ENCODE results near the gene CASR.
"Not testable (repeated sequence)": the region's sequence is repeated elsewhere in the genome, so short reads cannot be mapped to it uniquely, and the experiment has no call there.

CASR gene

DNA sequence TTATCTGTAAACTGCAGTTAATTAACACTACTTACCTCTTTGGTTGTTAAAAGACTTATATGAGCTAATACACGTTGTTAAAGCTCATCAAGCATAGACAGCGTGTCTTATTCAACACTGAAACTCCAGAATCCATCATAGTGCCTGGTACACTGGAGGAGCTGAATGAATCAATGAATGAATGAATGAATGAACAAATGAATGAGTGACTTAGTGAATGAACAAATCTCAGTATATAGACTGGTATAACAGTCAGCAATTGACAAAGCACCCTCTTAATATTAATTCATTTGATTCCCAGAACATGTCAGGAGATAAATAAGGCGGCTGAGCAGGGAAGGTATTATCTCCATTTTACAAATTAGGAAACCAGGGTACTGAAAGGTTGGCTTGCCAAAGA is 7.1 kb downstream of the CASR start:
- Mint-ChIP-seq H3K36me3 (no peaks in the 10 kb centered on the region), H3K9me3 (no peaks in the 10 kb centered on the region), H3K4me1 (no peaks in the 10 kb centered on the region), H3K27me3 (peaks cover 21% of the 10 kb centered on the region), H3K27ac (no peak overlapping the region), H3K4me3 (no peak overlapping the region)

DNA sequence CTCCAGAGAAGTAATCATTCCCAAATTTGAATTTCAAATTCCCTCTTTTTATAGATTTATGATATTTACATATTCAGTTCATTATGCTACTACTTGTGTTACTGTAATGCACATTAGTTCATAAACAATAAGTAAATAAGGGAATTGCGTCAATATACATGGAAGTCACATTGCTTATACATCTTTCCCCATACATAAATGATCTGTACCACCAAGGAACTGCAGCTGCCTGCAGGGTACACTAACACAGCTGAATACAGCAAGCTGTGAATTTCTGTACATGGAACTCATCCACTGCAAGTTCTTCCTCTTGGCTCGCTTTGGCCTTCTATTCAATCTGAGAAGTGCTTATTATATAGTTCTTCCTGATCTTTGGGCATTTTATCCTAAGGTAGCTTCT is 15.5 kb downstream of the CASR start:
- Mint-ChIP-seq H3K27ac (no peak overlapping the region), H3K9me3 (no peaks in the 10 kb centered on the region)

DNA sequence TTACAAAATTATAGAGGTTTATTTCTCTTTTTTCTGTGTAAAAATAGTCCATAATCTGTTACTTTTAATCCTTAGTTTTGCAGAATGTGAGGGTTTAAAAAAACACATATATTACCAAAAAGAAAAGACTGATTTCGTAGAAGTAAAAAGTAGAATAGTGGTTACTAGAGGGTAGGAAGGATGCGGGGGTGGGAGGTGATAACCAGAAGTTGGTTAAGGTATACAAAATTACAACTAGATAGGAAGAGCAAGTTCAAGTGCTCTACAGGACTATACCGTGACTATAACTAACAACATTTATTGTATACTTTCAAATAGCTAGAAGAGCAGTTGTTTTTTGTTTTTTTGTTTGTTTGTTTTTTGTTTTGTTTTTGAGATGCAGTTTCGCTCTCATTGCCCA is 16.1 kb downstream of the CASR start:
- Mint-ChIP-seq H3K27me3 (peaks cover 4% of the 10 kb centered on the region), H3K27ac (no peak overlapping the region), H3K4me1 (no peaks in the 10 kb centered on the region), H3K9me3 (no peaks in the 10 kb centered on the region), H3K36me3 (no peaks in the 10 kb centered on the region), H3K4me3 (no peak overlapping the region)

More for the DNA sequence above, 15.5 kb downstream of the CASR start:
- peaks cover 4% of the 10 kb centered on the region for H3K27me3 Mint-ChIP-seq
- no peaks in the 10 kb centered on the region for H3K36me3 Mint-ChIP-seq
- no peak overlapping the region for H3K4me3 Mint-ChIP-seq
- H3K4me1 Mint-ChIP-seq, result no peaks in the 10 kb centered on the region

DNA sequence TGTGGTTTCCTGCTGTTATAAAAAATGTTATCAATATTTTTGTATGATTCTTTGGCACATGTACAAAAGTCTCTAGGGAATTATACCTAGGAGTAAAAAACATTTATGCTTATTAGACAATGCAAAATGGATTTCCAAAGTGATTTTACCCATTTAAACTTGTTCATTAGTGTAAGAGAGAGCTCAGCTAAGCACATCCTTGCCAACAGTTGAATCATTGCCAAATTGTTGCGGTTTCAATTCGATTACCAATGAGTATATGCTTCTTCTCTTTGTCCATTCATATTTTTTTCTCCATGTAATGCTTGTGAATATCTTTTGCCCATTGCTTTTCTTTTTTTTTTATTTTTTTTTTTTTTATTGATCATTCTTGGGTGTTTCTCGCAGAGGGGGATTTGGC is 17.2 kb downstream of the CASR start:
- no peaks in the 10 kb centered on the region for H3K4me1 Mint-ChIP-seq
- H3K27ac Mint-ChIP-seq, result no peak overlapping the region
- H3K4me3 Mint-ChIP-seq, result no peak overlapping the region

DNA sequence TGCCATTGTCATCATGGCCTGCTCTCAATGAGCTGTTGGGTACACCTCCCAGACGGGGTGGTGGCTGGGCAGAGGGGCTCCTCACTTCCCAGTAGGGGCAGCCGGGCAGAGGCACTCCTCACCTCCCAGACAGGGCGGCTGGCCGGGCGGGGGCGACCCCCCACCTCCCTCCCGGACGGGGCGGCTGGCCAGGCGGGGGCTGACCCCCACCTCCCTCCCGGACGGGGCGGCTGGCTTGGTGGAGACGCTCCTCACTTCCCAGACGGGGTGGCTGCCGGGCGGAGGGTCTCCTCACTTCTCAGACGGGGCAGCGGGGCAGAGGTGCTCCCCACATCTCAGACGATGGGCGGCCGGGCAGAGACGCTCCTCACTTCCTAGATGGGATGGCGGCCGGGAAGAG is 18.0 kb downstream of the CASR start:
- not testable (repeated sequence) for H3K4me3 Mint-ChIP-seq, H3K27me3 Mint-ChIP-seq, H3K36me3 Mint-ChIP-seq, H3K9me3 Mint-ChIP-seq, H3K4me1 Mint-ChIP-seq, H3K27ac Mint-ChIP-seq

More for the DNA sequence above, 17.2 kb downstream of the CASR start:
- Mint-ChIP-seq H3K9me3 (no peaks in the 10 kb centered on the region), H3K36me3 (no peaks in the 10 kb centered on the region), H3K27me3 (peaks cover 4% of the 10 kb centered on the region)

DNA sequence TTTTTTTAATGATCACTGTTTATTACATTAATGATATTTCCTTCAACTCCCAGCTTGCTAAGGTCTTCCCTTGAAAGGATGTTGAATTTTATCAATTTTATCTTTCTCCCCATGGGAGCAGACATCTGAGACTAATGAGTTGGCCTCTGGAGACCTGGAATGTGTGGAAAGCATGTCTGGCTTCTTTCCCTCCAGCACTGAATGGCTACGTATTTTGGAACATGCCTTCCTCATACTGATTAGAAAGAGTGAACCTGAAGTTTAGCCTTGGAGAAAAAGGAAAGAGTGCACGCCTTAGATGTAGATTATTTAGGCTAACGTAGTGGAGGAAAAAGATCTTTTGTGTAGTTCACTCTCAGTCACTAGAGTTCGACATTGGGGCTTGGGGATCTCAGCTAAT is 25.1 kb downstream of the CASR start:
- H3K4me3 Mint-ChIP-seq, result no peak overlapping the region
- peaks cover 5% of the 10 kb centered on the region for H3K27me3 Mint-ChIP-seq
- H3K9me3 Mint-ChIP-seq, result no peaks in the 10 kb centered on the region
- H3K4me1 Mint-ChIP-seq, result no peaks in the 10 kb centered on the region
- H3K27ac Mint-ChIP-seq, result no peak overlapping the region
- no peaks in the 10 kb centered on the region for H3K36me3 Mint-ChIP-seq

DNA sequence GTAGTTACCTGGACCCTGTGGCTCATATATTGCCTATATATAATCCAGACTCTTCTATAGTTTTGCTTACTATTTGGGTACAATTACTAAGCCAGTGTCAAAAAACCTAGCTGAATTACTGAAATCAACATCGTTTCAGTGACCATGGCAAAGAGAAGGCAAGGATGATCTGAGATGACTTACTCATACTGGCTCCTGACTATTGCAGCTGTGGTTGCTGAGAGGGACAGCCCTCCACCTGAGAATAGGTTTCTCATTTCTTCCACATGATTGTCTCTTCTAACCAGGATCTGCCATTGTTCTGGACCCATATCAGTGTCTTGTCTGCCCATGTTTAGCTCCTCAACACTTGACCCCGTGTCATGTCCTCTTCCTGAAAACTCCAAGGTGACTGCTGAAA is 30.2 kb downstream of the CASR start:
- no peaks in the 10 kb centered on the region for H3K36me3 Mint-ChIP-seq
- H3K4me1 Mint-ChIP-seq, result no peaks in the 10 kb centered on the region
- H3K9me3 Mint-ChIP-seq, result no peaks in the 10 kb centered on the region
- no peak overlapping the region for H3K27ac Mint-ChIP-seq
- H3K27me3 Mint-ChIP-seq, result peaks cover 9% of the 10 kb centered on the region
- no peak overlapping the region for H3K4me3 Mint-ChIP-seq

DNA sequence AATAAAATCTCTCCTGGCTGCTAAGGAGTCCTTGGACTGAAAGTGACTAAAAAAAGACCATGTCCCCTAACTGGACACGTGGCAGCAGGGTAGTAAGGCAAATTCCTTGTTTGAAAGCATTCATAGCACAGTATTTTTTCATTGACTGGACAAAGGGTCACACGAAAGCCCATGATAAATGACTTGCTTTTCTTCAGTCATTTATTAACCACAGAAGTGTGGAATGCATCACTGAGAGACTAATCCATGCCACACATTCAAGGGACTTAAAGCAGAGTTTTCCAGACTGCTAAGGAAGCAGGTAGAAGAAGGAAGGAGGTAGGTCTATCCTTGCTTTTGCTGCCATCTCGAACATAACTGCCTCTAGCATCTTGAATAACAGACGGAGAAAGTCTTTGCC is 31.2 kb downstream of the CASR start:
- Mint-ChIP-seq H3K27me3 (peaks cover 13% of the 10 kb centered on the region), H3K27ac (no peak overlapping the region), H3K9me3 (no peaks in the 10 kb centered on the region), H3K36me3 (no peaks in the 10 kb centered on the region), H3K4me1 (no peaks in the 10 kb centered on the region), H3K4me3 (no peak overlapping the region)

DNA sequence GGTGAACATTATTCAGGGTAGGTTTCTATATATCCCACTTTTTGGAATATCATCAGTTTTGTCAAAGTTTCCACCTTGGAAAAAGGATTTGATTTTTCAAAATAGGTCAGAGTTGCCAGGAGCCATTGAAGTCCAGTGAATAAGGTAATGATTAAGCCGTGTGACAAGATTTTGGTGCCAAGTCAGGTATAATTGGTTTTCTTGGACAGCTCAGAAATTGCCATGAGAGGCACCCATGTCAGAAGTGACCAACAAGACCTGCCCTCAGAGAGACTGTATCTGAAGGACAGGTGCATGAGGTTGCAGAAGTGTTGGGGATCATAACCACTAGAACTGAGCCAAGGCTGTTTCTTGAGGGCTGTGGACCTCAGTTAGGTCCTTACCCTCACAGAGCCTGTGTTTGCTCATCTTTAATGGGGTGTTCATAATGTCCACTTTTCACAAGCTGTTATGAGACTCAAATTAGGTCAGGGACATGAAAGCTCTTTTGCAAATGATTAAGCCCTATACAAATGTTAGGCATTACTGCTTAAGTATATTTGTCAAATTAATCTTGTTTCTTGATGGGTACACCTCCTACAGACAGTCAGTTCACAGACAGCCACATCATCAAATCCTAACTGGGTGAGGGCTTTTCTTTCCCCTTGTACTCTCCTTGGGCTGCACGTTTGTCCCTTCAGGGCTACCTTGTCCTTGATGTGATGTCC is 32.3 kb downstream of the CASR start:
- Mint-ChIP-seq H3K4me1 (no peaks in the 10 kb centered on the region), H3K27ac (no peak overlapping the region), H3K27me3 (peaks cover 17% of the 10 kb centered on the region), H3K4me3 (no peak overlapping the region), H3K9me3 (no peaks in the 10 kb centered on the region), H3K36me3 (no peaks in the 10 kb centered on the region)

DNA sequence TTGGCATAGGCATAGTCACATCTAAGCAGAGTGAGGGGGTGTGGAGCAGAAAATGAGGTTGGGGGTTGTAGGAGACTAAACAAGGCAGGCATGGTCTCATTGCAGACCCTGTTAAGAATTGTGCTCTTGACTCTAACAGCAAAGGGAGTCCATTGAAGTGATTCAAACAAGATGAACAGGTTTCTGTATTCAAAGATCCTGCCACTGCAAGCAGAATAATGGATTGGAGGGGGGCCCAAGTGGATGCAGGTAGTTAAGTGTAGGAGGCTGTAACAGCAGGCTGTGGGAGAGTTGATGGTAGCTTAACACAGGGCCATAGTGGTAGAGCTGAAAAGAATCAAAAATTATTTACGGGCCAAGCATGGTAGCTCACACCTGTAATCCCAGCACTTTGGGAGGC is 34.4 kb downstream of the CASR start:
- H3K4me3 Mint-ChIP-seq, result no peak overlapping the region
- no peak overlapping the region for H3K27ac Mint-ChIP-seq
- no peaks in the 10 kb centered on the region for H3K36me3 Mint-ChIP-seq
- peaks cover 22% of the 10 kb centered on the region for H3K27me3 Mint-ChIP-seq
- no peaks in the 10 kb centered on the region for H3K4me1 Mint-ChIP-seq
- peaks cover 6% of the 10 kb centered on the region for H3K9me3 Mint-ChIP-seq

DNA sequence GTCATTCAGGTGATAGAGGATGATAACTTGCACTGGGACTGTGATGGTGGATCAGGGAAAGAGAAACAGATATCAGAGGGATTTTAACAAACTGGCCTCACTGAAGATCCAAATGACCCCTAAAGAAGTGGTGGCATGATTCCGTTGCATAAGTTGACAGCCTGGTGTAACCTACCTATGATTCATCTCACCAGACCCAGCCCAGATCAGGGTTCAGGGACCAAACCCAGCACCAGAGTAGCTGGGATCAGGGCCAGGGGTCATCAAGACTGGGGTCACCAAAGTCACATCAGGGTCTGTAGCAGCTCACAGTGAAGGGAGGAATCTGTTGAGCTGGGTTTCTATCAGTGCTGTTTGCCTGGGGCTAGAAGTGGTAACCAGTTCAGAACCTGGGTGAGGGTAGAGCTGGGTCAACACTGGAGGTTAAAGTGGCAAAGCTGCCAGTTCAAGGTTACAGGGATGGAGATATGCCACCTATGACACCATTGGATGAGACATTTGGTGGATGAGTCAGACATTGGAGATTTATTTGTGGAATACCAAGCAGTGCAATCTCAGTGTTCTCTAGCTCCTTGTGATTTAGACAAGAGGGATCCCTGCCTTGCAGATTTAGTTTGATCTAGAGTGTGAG is 35.9 kb downstream of the CASR start:
- Mint-ChIP-seq H3K4me1 (no peaks in the 10 kb centered on the region), H3K4me3 (no peak overlapping the region), H3K9me3 (peaks cover 17% of the 10 kb centered on the region), H3K36me3 (no peaks in the 10 kb centered on the region), H3K27ac (no peak overlapping the region), H3K27me3 (peaks cover 22% of the 10 kb centered on the region)

DNA sequence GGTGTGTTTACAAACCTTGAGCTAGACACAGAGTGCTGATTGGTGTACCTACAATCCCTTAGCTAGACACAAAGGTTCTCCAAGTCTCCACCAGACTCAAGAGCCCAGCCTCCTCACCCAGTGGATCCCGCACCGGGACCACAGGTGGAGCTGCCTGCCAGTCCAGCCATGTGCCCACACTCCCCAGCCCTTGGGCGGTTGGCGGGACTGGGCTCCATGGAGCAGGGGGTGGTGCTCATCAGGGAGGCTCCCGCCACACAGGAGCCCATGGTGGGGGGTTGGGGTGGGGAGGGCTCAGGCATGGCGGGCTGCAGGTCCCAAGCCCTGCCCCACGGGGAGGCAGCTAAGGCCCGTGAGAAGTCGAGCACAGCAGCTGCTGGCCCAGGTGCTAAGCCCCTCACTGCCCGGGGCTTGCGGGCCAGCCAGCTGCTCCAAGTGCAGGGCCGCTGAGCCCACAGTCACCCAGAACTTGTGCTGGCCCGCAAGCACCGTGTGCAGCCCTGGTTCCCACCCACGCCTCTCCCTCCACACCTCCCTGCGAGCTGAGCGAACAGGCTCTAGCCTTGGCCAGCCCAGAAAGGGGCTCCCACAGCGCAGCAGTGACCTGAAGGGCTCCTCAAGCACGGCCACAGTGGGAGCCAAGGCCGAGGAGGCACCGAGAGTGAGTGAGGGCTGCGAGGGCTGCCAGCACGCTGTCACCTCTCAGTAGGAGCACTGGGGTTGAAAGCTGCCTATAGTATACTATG is 43.7 kb downstream of the CASR start:
- no peak overlapping the region for H3K4me3 Mint-ChIP-seq
- H3K36me3 Mint-ChIP-seq, result no peaks in the 10 kb centered on the region
- H3K27ac Mint-ChIP-seq, result no peak overlapping the region
- H3K4me1 Mint-ChIP-seq, result peaks cover 2% of the 10 kb centered on the region
- peaks cover 6% of the 10 kb centered on the region for H3K27me3 Mint-ChIP-seq
- H3K9me3 Mint-ChIP-seq, result peaks cover 28% of the 10 kb centered on the region

DNA sequence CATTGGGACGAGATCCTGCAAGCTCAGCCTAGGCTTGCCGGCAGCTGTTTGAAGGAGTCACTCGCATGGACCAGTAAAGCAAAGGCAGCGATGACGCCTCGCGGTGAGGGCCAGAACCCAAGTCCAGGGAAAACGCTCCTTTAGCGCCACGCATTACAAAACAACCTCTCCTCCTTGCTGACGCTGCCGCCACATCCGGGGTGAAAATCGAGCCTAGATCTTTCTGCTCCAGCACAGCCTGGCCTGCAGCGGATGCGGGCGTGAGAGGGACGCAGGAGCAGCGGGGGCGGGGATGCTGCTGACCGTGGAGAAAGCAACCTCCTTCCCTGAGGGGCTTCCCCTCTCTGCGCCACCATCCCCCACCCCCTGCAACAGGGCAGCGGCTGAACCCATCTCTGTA is 46.7 kb downstream of the CASR start:
- Mint-ChIP-seq H3K36me3 (no peaks in the 10 kb centered on the region), H3K27ac (no peak overlapping the region), H3K27me3 (peaks cover 8% of the 10 kb centered on the region), H3K4me3 (no peak overlapping the region), H3K9me3 (peaks cover 3% of the 10 kb centered on the region), H3K4me1 (peaks cover 9% of the 10 kb centered on the region)

DNA sequence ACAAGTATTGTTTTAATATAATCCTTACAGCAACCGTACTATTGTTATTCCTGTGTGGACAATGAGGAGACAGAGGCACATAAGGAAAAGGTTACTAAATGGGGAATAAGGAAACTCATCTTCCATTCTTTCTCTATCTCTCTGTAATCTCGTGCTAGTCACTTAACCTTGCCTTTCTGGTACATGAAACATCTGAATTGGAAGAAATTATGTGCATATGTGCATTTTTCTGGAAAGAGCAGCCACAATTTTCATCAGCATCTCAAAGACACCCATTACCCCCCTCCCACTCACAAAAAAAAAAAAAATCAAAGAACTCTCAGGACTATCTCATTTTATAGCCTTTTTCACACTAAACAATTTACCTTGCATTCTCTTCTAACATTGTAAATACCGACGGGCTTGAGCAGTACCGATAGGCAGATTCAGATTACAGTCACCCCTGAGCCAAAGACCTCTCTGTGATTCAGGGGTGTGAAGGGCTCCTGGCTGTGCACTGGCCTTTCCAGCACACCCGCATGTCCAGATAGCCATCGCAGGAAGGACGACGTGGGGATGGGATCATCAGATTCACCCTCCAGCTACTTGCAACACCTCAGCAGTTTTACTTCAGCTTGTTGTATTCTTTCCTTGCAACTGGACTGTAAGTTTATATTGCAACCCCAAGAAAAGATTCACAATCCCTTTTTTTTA is 48.1 kb downstream of the CASR start:
- Mint-ChIP-seq H3K27me3 (peaks cover 8% of the 10 kb centered on the region), H3K4me1 (peaks cover 9% of the 10 kb centered on the region), H3K9me3 (no peaks in the 10 kb centered on the region), H3K27ac (no peak overlapping the region), H3K36me3 (no peaks in the 10 kb centered on the region), H3K4me3 (no peak overlapping the region)

DNA sequence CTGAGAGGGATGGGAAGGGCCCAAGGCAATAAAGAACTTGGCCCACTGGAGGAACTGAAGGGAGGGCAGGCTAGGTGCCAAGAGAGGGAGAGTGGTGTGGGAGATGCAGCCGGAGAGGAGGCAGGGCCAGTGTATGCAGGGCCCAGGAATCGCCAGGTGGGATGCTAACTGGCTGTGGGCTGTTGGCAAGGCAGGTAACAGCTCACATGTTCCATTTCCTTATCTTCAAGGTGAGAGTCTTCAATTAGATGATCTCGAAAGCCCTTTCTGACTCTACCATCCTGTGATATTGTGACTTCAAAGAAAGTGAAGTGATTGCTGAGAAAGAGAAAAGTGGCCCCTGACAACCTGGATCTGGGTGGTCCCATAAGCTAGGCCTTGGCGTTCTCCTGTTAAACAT is 49.0 kb downstream of the CASR start:
- no peaks in the 10 kb centered on the region for H3K9me3 Mint-ChIP-seq
- peaks cover 8% of the 10 kb centered on the region for H3K27me3 Mint-ChIP-seq
- no peaks in the 10 kb centered on the region for H3K36me3 Mint-ChIP-seq
- peaks cover 9% of the 10 kb centered on the region for H3K4me1 Mint-ChIP-seq
- H3K4me3 Mint-ChIP-seq, result no peak overlapping the region
- H3K27ac Mint-ChIP-seq, result no peak overlapping the region
